ENCODE measurements around the gene DDX49. TPM values are rescaled to one million over a fixed set of nuclear protein-coding genes. Genes with fewer than 3 reads are reported as not detected.
A peak's percentile ranks its signal among the peaks of the same experiment; 100 is the strongest.

The DDX49 gene
- total and polyA plus RNA-seq, 9 of the 15 experiments (the other 6 are each of a cell fraction or from before 2014, with no cell fraction given): 1.1 to 113 (median 45.7) TPM

DNA sequence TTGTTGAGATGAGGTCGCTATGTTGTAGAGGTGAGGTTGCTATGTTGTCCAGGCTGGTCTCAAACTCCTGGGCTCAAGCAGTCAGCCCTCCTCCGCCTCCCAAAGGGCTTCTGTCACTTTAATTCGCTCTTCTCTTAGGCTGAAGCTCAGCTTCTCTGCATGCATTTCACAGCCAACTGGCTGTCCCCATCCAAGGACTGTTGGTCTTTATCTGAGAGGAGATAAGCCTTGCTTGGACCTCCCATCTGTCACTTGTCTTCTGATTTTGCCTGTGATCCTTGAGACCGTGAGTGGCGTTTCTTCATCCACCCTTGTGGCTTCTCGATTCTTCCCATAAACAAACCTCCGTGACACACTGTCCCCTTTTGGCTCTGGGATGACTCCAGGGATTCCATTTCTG is 48.0 kb upstream of the DDX49 start (continued):
- TF ChIP-seq, protein P1, sequence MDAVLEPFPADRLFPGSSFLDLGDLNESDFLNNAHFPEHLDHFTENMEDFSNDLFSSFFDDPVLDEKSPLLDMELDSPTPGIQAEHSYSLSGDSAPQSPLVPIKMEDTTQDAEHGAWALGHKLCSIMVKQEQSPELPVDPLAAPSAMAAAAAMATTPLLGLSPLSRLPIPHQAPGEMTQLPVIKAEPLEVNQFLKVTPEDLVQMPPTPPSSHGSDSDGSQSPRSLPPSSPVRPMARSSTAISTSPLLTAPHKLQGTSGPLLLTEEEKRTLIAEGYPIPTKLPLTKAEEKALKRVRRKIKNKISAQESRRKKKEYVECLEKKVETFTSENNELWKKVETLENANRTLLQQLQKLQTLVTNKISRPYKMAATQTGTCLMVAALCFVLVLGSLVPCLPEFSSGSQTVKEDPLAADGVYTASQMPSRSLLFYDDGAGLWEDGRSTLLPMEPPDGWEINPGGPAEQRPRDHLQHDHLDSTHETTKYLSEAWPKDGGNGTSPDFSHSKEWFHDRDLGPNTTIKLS (IDR thresholded peaks at IDR 0.05; ENCODE audit: borderline replicate concordance, low read depth): no peak
- TF ChIP-seq MEIS2 (IDR thresholded peaks at IDR 0.05; ENCODE audit: partially characterized antibody) (peak; percentile 69), CTBP1 (IDR thresholded peaks at IDR 0.05; ENCODE audit: borderline replicate concordance) (peak; percentile 22; the same call in 1 of the 2 replicates), ZNF76 (CRISPR knock-in tag; IDR thresholded peaks at IDR 0.05; ENCODE audit: borderline replicate concordance) (no peak)

DNA sequence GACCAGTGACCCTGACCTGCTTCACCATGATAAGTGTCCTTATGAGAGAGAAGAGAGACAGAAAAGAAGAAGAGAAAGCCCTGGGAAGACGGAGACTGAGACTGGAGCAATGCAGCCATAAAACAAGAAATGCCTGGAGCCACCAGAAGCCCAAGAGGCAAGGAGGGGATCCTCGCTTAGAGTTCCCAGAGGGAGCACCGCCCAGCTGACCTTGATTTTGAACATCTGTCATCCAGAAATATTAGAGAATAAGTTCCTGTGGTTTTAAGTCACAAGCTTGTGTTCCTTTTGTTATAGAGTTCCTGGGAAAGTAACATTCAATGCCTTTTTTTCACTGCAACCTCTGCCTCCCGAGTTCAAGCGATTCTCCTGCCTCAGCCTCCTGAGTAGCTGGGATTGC is 43.8 kb upstream of the DDX49 start:
- BruUV-seq (replicated peaks): no TSS peak
- Histone ChIP-seq H3K27me3 (ENCODE audit: control insufficient read depth in 2 of 2, insufficient read depth in 2 of 2, low read length in 2 of 2) (no peaks in the 10 kb centered on the region), H3K9ac (ENCODE audit: insufficient read depth in 1 of 2, low read depth in 2 of 2, low read length in 2 of 2) (no peak overlapping the region), H3K4me2 (ENCODE audit: insufficient read depth, low read length) (no peak overlapping the region), H2AFZ (ENCODE audit: low read depth, low read length) (no peak overlapping the region), H3K9me3 (replicated peaks; ENCODE audit: control insufficient read depth, insufficient read depth, low read depth, low read length) (peaks cover 8% of the 10 kb centered on the region), H3K27ac (ENCODE audit: extremely low read depth, low read depth, low read length) (no peak overlapping the region), H4K20me1 (replicated peaks; ENCODE audit: control insufficient read depth, insufficient read depth, low read length) (0 out of 2 replicates have a peak, but pooled peaks cover 6% of the 10 kb centered on the region), H3K36me3 (ENCODE audit: control insufficient read depth, insufficient read depth, low read length) (no peaks in the 10 kb centered on the region; the same call in 2 of the 3 replicates), H3K9me1 (ENCODE audit: control insufficient read depth, insufficient read depth, low read length) (no peaks in the 10 kb centered on the region), H3K4me3 (no peak overlapping the region), H3K79me2 (ENCODE audit: control insufficient read depth, insufficient read depth, low read length) (no peaks in the 10 kb centered on the region), H3K4me1 (replicated peaks in 1 of 2; ENCODE audit: control insufficient read depth in 2 of 2, insufficient read depth in 2 of 2, low read length in 2 of 2) (peaks cover 13 to 38% of the 10 kb centered on the region in 2 experiments)
- ChIA-PET POLR2A (interaction anchor here (0.6 kb wide), 1 partner anchor 44 kb away, joined by 3 read pairs; the partner anchor contains the start of gene UPF1), CTCF (ENCODE audit: low intra/inter-chr PET ratio) (interaction anchor here (0.7 kb wide), 1 partner anchor 66 kb away, joined by 3 read pairs; no protein-coding TSS in a partner anchor)
- 77% methylated on average over 5 of the region's 5 CpGs for WGBS (ENCODE audit: insufficient coverage, low coverage, missing lambda C conversion rate)
- DNase-seq (ENCODE audit: extremely low read depth in 1 of 4, low spot score in 3 of 4) (no peak), FAIRE-seq (no peak), ATAC-seq (no peak)
- peak; percentile 56; the same call in 1 of the 2 replicates for TF ChIP-seq ZNF263 (CRISPR knock-in tag; IDR thresholded peaks at IDR 0.05; ENCODE audit: borderline replicate concordance)
- no peak for TF ChIP-seq FUS (optimal IDR thresholded peaks at IDR 0.05; ENCODE audit: low read depth, low read length)
- in situ Hi-C loops (cut with MboI): no loop called here
- intact Hi-C loops (cut with micrococcal nuclease): no loop called here

Data from K562 (cell line).